NCI-H2171 treated with DMSO at 0.1 percent for 48 hours (cell line): ENCODE data around the gene SLC6A19.
"Not testable (repeated sequence)": the region's sequence is repeated elsewhere in the genome, so short reads cannot be mapped to it uniquely, and the experiment has no call there.

Source experiments
- DNase-seq: peaks from one replicate; lab custom pipeline; 2025; lab: John Stamatoyannopoulos, UW

SLC6A19 gene

DNA sequence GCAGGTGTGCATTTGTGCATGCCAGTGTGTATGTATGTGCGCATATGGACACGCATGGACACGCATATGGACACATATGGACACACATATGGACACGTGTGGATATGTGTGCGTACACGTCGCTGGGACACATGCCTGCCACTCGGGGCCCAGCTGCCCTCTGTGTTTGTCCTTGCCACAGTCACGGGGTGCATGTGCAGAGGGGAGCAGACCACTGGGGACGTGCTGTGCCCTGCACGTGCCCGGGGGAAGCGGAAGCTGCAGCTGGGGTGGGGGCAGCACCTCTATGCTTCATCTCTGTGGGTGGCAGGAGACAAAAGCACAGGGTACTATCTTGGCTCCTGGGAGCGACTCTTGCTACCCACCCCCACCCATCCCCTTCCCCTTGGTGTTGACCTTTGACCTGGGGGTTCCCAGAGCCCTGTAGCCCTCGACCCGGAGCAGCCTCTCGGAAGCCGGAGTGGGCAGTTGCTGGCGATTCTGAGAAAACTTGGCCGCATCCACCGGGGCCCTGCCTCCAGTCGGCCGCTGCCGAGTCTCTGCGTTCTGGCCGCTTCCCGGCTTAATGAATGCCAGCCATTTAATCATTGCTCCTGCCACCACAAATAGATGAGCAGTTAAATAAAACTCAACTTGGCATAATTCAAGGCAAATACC is 21.4 kb downstream of the SLC6A19 start:
- DNase-seq = no peak

DNA sequence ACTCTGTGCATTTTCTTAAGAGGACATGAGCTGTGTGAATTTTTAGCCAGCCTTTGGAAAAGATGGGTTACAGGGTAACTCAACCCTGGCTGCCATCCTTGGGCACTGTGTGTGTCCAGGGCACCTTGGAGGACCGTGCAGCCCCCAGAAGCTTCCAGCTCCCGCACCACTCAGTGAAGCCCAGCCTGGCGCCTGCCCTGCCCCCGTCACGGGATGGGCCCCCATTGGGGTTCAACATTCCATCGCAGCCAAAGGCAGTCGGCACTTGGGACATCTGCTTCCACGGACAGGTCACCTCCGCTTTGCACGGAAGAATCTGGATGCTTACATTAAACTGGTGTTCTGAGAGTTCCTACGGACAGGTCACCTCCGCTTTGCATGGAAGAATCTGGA is 21.9 kb downstream of the SLC6A19 start:
- DNase-seq = no peak

DNA sequence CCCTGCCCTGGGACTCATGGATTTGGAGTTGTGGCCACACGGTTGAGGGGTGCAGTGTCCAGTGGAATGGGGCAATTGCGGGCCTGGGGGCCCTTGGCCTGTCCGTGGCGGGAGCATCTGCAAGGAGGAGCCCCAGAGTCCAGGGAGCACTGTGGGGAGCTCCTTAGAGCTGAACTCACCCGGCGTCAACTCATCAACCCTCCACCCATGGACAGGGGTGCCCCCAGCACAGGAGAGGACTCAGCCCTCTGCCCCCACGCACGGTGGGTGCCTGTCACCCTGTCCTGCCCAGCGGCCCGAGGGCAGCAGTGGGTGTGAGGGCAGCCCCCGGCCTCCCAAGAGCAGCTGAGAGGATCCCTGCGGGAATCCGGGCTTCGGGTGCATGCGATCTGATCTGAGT is 23.2 kb downstream of the SLC6A19 start:
- no peak for DNase-seq

DNA sequence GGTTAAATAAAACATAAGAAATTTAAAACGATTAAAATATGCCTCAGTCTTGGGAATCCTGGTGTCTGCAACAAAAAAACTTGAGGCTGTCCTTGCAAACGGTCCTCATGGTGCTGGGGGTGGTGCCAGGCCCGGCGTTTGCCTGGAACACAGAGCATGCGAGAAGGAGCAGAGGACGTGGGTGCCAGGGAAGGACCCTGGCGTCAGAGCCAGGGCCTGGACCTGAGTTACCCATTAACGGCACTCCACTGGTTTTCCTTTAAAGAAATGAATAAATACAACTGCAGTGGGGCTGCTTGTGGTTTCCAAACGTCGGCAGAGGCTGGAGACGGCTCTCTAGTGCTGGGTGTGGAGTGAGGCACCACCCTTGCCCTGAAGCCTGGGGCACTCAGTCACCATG is 23.7 kb downstream of the SLC6A19 start, which contains the start of gene SLC6A18:
Gene SLC6A18 (plus strand): TSS at position 301 of the 400 bp plus-strand sequence. CDS start 97 bp downstream, at position 398.
- no peak for DNase-seq

DNA sequence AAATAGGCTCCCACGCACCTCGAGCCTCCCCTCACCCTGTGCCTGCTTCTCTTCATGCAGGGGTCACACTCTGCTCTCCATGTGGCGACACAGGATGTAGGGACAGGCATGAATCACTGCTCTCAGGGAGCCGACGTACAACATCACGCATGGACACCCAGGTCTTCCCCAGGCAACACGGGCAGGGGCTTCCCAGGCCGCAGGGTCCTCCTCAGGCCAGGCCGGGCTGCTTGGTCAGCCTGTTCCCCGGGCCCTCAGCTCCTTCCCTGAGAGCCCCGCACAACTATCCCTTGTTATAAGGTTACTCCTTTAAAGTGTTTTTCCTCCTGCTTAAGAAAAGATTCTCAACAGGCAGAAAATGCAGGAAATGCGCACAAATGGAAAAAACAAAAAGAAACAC is 24.8 kb downstream of the SLC6A19 start:
- DNase-seq = no peak

DNA sequence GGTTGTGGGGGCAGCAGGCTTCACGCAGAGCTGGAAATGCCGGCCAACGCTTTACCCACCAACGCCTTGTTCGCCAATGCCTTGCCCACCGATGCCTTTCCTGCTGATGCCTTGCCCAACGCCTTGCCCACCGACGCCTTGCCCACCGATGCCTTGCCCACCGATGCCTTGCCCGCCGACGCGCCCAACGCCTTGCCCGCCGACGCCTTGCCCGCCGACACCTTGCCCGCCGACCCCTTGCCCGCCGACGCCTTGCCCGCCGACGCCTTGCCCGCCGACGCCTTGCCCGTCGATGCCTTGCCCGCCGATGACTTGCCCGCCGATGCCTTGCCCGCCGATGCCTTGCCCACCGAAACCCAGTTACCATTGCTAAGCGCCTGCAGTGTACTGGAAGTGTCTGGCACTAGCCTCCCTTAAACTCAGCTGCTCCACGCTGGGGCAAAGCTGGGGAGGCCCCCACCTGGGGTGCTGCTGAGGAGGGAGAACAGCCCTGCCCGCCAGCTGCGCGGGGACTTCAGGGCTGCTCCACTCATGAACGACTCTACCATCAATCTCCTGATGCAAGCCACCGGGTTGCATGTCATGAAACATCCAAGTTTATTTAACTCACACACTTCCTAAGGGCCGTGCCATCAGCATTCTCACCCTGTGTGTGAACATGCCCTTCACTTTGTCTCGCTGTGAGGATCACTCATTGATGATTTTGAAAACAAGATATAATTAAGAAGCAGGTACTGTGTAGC is 25.6 kb downstream of the SLC6A19 start:
- no peak for DNase-seq

DNA sequence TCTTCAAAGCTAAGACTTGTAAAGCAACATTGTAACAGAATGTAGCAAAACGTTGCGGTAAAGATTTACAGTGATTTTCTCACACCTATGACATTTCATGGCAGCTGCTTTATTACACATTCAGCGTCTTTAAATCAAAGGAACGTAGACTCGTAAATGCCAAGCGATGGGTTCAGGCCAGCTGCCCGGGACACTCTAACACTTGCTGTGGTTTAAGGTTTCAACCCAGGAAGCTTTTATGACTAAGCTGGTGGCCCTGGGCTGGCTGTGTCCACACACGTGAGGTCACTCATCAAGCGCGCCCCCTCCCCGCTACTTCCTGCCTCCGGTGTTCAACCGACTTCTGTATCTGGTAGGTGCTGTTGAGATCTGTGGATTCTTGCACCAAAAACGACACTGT is 26.3 kb downstream of the SLC6A19 start:
- DNase-seq = peak; percentile 40

DNA sequence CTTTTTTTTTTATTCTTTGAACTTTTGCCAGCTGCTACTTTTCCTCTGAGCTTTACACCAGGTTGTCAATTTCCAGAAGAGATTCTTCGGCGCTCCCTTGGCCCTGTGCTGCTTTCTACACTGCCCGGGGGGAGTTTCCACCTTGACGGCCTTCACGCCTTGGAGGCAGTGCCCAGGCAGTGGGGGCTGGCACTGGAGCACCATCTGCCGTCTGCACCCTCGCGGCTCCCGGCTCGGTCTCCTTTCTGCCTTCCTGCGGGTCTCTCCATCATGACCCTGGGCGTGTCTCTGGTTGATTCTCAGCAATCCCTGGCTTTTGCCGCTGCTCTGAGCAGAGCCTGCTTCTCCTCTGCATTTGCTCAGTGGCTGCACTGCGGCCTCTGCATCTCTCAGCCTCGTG is 26.7 kb downstream of the SLC6A19 start:
- peak; percentile 62 for DNase-seq

DNA sequence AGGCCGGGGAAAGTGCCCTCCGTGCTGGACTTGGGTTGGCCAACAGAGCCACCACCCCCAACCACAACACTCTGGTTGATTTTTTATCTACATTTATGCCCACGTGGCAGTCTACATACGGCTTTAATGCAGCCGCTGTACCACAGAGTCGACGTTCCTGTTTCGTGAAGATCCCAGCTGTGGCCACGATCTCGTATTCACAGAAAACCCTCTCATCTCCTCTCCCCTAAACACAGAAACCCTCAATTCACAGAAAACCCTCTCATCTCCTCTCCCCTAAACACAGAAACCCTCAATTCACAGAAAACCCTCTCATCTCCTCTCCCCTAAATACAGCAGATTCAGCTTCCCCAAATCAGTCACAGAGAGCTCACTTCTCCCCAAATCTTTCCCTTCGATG is 27.6 kb downstream of the SLC6A19 start:
- DNase-seq = not testable (repeated sequence)

DNA sequence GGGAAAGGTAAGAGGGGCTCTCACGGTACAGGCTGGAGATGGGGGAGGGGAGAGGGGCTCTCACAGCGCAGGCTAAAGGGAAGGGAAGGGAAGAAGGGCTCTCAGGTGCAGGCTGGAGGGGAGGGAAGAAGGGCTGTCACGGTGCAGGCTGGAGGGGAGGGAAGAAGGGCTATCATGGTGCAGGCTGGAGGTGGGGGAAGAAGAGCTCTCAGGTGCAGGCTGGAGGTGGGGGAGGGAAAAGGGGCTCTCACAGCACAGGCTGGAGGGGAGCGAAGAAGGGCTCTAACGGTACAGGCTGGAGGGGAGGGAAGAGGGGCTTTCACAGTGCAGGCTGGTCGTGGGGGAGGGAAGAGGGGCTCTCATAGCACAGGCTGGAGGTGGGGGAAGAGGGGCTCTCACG is 28.4 kb downstream of the SLC6A19 start:
- DNase-seq = no peak

DNA sequence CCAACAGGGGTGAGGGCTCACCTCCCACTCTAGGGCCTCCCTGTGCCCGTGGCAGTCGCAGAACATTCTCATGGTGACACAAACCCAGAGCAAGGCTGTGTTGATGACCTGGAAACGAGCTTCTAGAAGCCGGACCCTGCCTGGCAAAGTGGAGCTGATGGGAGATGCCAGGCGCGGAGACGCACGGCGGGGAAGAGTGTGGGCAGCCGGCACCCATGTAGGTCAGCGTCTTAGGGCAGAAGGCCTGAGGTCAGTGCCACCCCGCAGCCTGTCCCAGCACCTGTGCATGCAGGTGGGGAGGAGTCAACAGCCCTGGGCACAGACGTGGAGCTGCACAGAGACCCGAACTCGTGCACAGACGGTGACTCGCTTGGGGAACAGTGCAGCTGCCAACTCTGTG is 29.2 kb downstream of the SLC6A19 start:
- no peak for DNase-seq

DNA sequence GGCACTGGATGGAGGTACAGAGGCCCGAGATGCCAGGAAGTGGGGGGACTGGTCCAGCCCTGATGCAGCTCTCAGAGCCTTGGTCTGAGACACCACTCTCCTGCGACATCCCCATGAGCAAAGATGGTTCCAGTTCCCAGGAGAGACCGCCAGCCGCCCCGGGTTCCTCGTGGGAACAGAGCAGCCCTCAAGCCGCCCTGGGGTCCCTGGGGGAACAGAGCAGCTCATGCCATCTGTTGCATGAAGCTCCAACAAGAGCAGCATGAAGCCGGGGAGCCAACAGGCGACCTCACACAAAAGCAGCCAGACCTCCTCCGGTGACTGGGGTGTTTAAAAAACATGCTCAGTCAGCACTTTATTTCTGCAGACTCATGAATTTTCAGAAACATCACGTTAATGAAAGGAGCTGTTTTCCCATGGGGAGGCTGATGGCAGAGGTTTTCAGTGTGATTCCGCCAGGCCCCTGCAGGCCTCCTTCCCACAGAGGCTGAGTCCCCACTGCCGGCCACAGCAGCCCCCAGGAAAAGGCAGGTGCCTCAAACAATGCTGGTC is 30.0 kb downstream of the SLC6A19 start:
- peak; percentile 96 for DNase-seq

DNA sequence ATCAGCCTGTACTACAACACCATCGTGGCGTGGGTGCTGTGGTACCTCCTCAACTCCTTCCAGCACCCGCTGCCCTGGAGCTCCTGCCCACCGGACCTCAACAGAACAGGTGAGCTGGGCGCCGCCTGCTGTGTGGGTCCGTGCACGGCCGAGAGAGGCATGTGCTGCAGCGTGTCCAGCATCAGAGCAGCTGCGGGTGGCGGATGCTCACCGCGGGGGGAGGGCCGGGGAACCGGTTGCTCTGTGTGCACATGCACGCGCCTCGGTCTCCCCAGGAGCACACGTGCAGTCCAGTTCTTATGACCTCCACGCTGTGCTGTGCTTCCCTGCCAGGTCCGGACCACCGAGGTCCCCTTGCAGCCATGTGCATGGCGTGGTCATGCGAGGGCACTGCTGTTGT is 31.4 kb downstream of the SLC6A19 start:
- DNase-seq = no peak

DNA sequence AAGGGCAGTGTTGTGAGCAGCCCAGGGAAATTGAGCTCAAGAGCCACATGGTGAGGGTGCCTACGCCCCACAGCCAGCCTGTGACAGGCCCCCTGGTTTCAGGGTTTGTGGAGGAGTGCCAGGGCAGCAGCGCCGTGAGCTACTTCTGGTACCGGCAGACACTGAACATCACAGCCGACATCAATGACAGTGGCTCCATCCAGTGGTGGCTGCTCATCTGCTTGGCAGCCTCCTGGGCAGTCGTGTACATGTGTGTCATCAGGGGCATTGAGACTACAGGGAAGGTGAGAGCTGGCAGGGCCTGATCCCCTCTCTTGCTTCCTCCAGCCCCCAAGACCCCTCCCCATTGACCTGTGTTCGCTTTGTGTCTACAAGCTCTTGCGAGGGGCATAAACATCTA is 34.0 kb downstream of the SLC6A19 start:
- no peak for DNase-seq

DNA sequence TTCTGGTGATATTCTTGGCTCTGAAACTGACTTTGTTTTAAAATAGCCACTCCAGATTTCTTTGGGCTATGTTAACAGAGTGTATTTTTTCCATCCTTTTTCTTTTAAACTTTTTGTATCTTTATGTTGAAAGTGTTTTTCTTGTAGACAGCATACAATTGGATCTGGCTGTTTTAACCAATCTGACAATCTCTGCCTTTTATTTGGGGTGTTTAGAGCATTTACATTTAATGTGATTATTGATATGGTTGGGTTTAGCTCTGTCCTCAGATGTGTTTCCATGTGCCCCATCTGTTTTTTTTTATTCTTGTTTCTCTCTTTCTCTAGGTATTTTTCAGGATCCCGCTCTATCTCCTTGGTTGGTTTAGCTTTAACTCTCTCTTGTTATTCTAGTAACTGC is 34.4 kb downstream of the SLC6A19 start:
- no peak for DNase-seq

DNA sequence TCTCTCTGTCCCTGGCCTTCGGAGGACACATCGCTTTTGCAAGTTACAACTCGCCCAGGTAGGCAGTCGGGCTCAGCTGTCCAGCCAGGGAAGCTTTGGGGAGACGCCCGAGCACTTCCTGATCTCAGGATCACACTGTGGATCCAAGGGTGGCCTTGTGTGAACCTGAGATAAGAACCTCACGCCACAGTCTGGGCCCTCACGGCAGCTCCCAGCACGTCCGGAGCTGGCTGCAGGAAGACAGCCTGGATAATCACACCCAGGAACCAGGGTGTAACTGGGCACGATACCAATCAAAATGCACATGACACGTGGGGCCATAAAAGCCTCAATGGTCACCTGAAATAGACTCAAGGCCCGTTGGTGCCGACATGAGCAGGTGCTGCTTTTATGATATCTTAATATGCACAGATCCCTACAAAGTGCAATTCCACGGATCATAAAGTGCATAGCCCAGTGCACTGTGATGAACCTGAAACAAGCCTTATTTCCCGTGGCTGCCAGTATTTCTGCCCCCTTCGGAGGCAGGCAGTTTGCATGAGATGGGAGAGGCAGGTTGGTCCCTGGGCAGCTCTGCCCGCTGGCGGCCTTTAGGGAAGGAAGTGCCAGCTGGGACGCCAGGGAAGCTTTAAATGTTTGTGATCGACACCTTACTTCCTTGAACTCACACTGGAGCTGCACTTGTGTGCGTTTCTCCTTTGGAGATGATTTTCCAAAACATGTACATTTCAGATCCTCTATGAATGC is 38.3 kb downstream of the SLC6A19 start:
- DNase-seq = no peak

DNA sequence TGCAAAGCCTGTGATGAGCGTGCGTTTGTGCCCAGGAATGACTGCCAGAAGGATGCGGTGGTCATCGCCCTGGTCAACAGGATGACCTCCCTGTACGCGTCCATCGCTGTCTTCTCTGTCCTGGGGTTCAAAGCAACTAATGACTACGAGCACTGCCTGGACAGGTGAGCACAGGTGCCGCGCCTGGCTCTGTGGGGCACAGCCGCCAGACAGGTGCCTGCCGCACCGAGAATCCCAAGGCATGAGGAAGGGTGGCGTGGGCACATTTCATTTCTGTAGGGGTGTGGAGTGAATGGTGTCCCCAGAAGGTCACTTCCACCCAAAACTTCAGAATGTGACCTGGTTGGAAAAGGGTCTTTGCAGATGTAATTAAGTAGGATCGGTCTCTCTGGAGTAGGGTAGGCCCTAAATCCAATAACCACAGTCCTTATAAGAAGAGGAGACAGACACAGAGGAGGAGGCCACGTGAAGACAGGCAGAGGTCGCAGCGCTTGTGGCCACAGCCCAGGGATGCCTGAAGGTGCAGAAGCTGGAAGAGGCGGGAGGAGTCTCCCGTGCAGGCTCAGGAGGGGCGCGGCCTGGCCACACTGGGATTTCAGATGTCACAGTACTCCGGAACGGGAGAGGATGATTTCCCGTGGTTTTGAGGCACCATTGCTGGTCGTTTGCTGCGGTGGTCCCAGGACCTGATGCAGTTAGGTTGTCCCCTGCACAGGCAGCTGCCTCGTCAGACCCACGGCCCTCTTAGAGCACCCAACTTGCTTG is 39.3 kb downstream of the SLC6A19 start:
- no peak for DNase-seq

DNA sequence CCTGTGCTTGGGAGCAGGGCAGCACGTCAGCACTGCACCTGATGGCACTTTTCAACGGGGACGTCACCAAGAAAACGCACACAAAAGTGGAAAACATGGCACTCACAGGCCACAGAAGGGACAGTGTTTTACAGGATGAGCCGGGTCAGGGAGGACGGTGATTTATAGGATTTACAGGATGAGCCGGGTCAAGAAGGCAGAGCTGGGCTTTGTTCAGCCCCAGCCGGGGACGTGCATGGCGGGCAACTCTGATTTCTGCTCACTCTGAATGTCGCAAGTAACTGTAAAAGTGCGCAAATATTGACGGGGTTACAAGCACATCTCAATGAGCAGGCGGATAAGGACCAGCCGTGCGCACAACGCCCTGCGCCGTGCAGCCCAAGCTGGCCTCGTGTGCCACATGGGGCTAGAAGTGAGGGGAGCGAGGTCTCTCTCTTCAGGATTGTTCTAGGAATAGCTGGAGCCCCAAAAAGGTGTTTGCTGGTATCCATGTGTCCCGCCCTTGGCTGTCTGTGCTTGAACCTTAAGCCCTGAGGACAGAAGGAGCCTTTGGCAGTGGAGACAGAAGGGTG is 40.2 kb downstream of the SLC6A19 start:
- DNase-seq = no peak

DNA sequence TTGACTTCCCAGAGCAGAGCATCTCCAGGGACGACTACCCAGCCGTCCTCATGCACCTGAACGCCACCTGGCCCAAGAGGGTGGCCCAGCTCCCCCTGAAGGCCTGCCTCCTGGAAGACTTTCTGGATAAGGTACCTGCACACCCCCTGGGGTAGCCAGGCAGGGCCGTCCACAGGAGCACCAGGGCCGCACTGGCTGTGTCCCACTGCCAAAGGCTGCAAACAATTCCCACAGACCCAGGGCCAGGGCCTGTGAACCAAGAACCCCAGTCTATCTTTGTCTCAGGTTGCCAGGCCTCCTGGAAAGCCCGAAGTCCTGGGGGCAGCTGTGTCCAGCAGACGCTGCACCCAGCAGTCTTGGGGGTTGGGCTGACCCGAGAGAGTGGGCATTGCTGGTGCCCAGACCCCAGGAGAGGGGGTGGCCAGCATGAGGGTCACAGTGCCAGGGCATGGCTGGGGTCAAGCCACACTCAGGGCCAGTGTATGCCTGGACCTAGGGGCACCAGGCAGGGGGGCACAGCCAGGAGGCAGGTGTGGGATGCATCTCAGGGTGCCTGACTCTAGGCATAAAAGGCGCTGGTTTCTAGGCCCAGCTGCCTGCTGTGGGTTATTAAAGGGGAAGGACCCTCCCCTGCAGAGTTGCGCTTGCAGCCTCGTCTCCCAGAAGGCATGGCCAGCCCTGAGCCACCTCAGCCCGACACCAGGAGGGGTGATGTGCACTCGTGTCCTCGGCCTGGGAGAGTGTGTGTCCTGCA is 41.5 kb downstream of the SLC6A19 start:
- DNase-seq = no peak

DNA sequence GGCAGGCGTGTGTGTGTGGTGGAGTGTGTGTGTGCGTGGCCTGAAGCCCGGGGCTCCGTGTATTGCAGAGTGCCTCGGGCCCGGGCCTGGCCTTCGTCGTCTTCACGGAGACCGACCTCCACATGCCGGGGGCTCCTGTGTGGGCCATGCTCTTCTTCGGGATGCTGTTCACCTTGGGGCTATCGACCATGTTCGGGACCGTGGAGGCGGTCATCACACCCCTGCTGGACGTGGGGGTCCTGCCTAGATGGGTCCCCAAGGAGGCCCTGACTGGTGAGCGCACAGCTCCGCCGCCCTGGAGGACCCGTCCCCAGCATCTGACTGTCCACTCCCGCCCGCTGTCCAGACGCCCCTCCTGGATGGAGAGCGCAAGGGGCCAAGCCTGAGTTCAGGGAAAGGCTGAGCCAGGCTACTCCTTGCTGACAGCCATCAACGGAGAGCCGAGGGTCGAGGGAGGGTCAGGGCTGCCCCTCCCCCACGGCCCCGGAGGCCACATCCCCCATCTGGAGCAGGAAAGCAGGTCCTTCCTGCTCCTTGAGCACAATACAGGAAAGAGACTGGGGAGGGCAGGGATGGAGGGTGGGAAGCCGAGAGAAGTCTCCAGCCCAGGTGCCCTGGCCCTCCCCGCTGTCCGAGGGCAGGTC is 42.2 kb downstream of the SLC6A19 start:
- DNase-seq = no peak
